Left ventricle myocardium inferior (tissue), 1 donor: Measurements from ENCODE around the gene COL15A1. TPM values are rescaled to one million over a fixed set of nuclear protein-coding genes. Genes with fewer than 3 reads are reported as not detected.

ENCODE experiments used
- DNase-seq: peaks from one replicate; pipeline ENCODE4 v3.0.0-alpha.2; 2020
- H3K27ac ChIP-seq: fragments of 200-600 bp; replicated peaks from 2 replicates; pipeline ENCODE4 v1.8.0; 2021
- H3K27me3 ChIP-seq: fragments of 200-600 bp; 2 replicates; pipeline ENCODE4 v1.8.0; 2021; ENCODE audit warnings: low read depth
- H3K36me3 ChIP-seq: fragments of 200-600 bp; 2 replicates; pipeline ENCODE4 v1.8.0; 2021
- H3K4me1 ChIP-seq: fragments of 200-600 bp; 2 replicates; pipeline ENCODE4 v1.8.0; 2021
- H3K4me3 ChIP-seq: fragments of 200-600 bp; 2 replicates; pipeline ENCODE4 v1.8.0; 2021; ENCODE audit warnings: mild to moderate bottlenecking, moderate library complexity
- H3K9me3 ChIP-seq: fragments of 200-600 bp; replicated peaks from 2 replicates; pipeline ENCODE4 v1.8.0; 2021
- intact Hi-C: fragments of 100-400 bp; cut with micrococcal nuclease; formaldehyde crosslinking; loops from one replicate; pipeline ENCODE4 v1.11.0; 2022
- total RNA-seq: library from RNA; stranded (reverse); fragmentation: NEBNext Ultra II Directional; extraction: Animal tissue kit (Norgen Biotek cat#: 25700); gene quantifications from one replicate; pipeline ENCODE4 v1.2.1, GENCODE V29; 2021
- TF ChIP-seq, protein P1 (sequence below): fragments of 200-600 bp; IDR thresholded peaks from 2 replicates; pipeline ENCODE4 v1.8.0; 2021; ENCODE audit warnings: antibody characterized with exemption, mild to moderate bottlenecking, borderline replicate concordance
- donor health status: DM: no; HTN: yes; CAD: no; lungs with severe emphysema.

The COL15A1 gene
- total RNA-seq, 1 donor from 2014 or later: 45.4 TPM

DNA sequence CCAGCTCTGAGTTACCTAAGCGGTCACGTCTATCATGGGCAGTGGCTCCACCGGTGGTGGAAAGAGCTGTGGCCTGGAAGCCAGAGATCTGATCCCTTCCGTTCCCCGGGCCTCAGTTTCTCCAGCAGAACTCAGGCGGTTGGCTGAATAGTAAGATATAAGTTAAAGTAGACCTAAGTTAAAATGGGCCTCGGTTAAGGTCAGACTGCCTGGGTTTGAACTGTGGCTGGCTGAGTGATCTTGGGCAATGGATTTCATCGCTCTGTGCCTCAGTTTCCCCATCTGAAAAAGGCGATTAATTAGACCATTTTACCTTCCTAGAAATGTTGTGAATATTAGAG, 997 bp downstream of the COL15A1 start:
- H3K27ac ChIP-seq: peak overlapping the region; percentile 93
- H3K4me1 ChIP-seq: peaks cover 78% of the 10 kb centered on the region
- H3K9me3 ChIP-seq: no peaks in the 10 kb centered on the region
- peaks cover 16% of the 10 kb centered on the region for H3K27me3 ChIP-seq
- DNase-seq: no peak
- TF ChIP-seq, protein P1, sequence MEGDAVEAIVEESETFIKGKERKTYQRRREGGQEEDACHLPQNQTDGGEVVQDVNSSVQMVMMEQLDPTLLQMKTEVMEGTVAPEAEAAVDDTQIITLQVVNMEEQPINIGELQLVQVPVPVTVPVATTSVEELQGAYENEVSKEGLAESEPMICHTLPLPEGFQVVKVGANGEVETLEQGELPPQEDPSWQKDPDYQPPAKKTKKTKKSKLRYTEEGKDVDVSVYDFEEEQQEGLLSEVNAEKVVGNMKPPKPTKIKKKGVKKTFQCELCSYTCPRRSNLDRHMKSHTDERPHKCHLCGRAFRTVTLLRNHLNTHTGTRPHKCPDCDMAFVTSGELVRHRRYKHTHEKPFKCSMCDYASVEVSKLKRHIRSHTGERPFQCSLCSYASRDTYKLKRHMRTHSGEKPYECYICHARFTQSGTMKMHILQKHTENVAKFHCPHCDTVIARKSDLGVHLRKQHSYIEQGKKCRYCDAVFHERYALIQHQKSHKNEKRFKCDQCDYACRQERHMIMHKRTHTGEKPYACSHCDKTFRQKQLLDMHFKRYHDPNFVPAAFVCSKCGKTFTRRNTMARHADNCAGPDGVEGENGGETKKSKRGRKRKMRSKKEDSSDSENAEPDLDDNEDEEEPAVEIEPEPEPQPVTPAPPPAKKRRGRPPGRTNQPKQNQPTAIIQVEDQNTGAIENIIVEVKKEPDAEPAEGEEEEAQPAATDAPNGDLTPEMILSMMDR: no peak
- intact Hi-C loops: no loop called here
- H3K36me3 ChIP-seq: no peaks in the 10 kb centered on the region
- peak overlapping the region; percentile 87 for H3K4me3 ChIP-seq

DNA sequence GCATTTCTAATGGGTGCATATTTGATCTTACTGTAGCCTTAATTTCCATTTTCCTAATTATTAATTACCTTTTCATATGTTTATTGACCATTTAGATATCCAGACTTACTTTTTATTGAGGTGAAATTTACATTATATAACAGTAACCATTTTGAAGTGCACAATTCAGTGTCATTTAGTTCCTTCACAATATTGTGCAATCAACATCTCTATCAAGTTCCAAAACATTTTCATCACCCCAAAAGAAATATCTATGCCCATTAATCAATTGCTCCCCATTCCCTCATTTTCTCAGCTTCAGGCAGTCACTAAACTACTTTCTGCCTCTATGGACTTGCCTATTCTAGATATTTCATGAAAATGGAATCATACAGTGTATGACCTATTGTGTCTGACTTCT, 5.9 kb downstream of the COL15A1 start:
- Histone ChIP-seq H3K27ac (peak overlapping the region; percentile 0), H3K4me1 (peaks cover 65% of the 10 kb centered on the region), H3K27me3 (peaks cover 8% of the 10 kb centered on the region), H3K9me3 (no peaks in the 10 kb centered on the region), H3K36me3 (no peaks in the 10 kb centered on the region), H3K4me3 (no peak overlapping the region)
- intact Hi-C loops: no loop called here
- TF ChIP-seq, protein P1: no peak
- no peak for DNase-seq

DNA sequence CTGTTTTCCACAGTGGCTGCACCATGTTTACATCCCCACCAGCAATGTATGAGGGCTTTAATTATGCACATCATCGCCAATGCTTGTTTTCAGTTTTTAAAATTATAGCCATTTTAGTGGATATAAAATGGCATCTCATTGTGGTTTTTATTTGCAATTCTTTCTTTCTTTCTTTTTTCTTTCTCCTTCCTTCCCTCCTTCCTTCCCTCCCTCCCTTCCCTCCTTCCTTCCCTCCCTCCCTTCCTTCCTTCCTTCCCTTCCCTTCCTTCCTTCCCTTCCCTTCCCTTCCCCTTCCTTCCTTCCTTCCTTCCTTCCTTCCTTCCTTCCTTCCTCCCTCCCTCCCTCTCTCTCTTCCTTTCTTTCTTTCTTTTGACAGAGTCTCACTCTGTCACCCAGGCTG, 6.6 kb downstream of the COL15A1 start:
- Histone ChIP-seq H3K9me3 (no peaks in the 10 kb centered on the region), H3K27ac (peak overlapping the region; percentile 28), H3K4me1 (peaks cover 58% of the 10 kb centered on the region), H3K27me3 (peaks cover 5% of the 10 kb centered on the region), H3K4me3 (no peak overlapping the region), H3K36me3 (no peaks in the 10 kb centered on the region)
- TF ChIP-seq, protein P1: no peak
- DNase-seq: no peak
- intact Hi-C loops: no loop called here

DNA sequence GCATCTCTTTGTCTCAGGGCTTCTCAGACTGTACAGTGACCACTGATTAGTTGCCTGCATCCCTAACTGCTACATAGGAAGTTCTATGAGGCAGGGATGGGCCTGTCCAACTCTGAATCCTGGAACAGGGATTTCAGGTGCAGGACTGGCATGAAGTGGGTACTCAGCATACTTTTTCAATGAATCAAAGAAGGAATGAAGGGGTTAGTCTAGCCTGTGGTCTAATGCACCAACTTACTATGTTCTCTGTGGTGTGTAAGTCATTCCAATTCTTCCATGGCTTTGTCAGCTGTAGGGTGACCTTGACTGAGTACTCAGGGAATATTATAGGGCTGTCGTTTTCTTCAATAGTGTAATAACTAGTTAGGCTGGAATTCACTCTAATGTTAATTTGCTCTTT, 8.3 kb downstream of the COL15A1 start:
- H3K9me3 ChIP-seq: peaks cover 8% of the 10 kb centered on the region
- H3K4me1 ChIP-seq: peaks cover 43% of the 10 kb centered on the region
- no peak for DNase-seq
- no peak overlapping the region for H3K4me3 ChIP-seq
- H3K27me3 ChIP-seq: no peaks in the 10 kb centered on the region
- intact Hi-C loops: no loop called here
- peak overlapping the region; percentile 28 for H3K27ac ChIP-seq
- H3K36me3 ChIP-seq: peaks cover 4% of the 10 kb centered on the region
- TF ChIP-seq, protein P1: no peak

DNA sequence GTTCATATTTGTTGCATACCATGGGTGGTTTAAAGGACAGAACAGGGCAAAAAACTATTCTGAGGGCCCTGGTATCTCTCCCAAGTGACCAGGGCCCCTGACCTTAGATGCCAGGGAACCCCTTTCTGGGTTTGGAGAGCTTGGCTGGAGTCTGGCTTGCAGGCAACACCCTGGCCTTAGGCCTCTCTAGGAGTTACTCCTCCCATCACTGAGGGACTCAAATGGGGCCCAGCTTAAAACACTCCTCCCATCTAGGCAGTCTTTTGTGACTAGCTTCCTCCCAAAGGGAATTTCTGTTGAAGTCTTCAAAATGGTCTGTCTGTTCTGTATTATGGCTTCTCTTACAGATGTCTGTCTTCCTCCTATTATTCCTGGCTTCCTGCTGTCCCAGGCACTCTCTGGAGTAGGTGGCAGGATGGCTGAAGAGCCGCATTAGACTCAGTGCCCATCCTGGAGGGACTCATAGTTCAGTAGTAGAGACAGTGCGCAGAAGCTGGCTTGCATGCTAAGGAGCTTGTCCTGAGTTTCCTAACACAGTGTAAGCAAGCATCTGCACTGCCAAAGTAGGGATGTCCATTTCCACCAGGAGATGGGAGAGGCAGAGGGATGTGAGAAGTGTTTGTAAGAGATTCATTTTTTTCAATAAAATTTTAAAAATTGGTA, 10.0 kb downstream of the COL15A1 start:
- no peak for DNase-seq
- H3K27ac ChIP-seq: peak overlapping the region; percentile 65
- H3K9me3 ChIP-seq: peaks cover 13% of the 10 kb centered on the region
- TF ChIP-seq, protein P1: no peak
- no peak overlapping the region for H3K4me3 ChIP-seq
- H3K4me1 ChIP-seq: peaks cover 41% of the 10 kb centered on the region
- intact Hi-C loops: no loop called here
- no peaks in the 10 kb centered on the region for H3K27me3 ChIP-seq
- peaks cover 8% of the 10 kb centered on the region for H3K36me3 ChIP-seq
